ENCODE measurements around the gene NCMAP.
A peak's percentile ranks its signal among the peaks of the same experiment; 100 is the strongest.

The NCMAP gene

GRCh38 chr1:24622218-24622617 is 66.3 kb downstream of the NCMAP start:
- DNase-seq (ENCODE audit: low spot score), result no peak

- DNase-seq (ENCODE audit: low spot score), result no peak
These were observed 76.9 kb downstream of the NCMAP start for GRCh38 chr1:24632832-24633175.

GRCh38 chr1:24635195-24635843 is 79.4 kb downstream of the NCMAP start:
- DNase-seq (ENCODE audit: low spot score), result peak; percentile 59

- no peak for DNase-seq (ENCODE audit: low spot score)
These were observed 80.9 kb downstream of the NCMAP start for GRCh38 chr1:24636661-24637357.

GRCh38 chr1:24639094-24639493 is 83.2 kb downstream of the NCMAP start:
- DNase-seq (ENCODE audit: low spot score), result no peak

- DNase-seq (ENCODE audit: low spot score), result no peak
These were observed 84.0 kb downstream of the NCMAP start for GRCh38 chr1:24639881-24640280.

- no peak for DNase-seq (ENCODE audit: low spot score)
These were observed 84.4 kb downstream of the NCMAP start for GRCh38 chr1:24640288-24640687.

- peak; percentile 34 for DNase-seq (ENCODE audit: low spot score)
These were observed 85.8 kb downstream of the NCMAP start for GRCh38 chr1:24641646-24642151.

- peak; percentile 99 for DNase-seq (ENCODE audit: low spot score)
These were observed 86.8 kb downstream of the NCMAP start, which contains the start of gene SRRM1 for GRCh38 chr1:24642481-24643362. Gene SRRM1, plus strand, starts transcription at chr1:24643302. Its CDS starts 25 bp downstream, at chr1:24643327.

GRCh38 chr1:24643363-24644099 is 87.6 kb downstream of the NCMAP start:
- DNase-seq (ENCODE audit: low spot score), result no peak

- DNase-seq (ENCODE audit: low spot score), result no peak
These were observed 88.2 kb downstream of the NCMAP start for GRCh38 chr1:24644100-24644384.

- DNase-seq (ENCODE audit: low spot score), result no peak
These were observed 93.0 kb downstream of the NCMAP start for GRCh38 chr1:24648919-24649318.

- no peak for DNase-seq (ENCODE audit: low spot score)
These were observed 96.5 kb downstream of the NCMAP start for GRCh38 chr1:24652382-24652781.

- no peak for DNase-seq (ENCODE audit: low spot score)
These were observed 98.1 kb downstream of the NCMAP start for GRCh38 chr1:24654010-24654409.

- no peak for DNase-seq (ENCODE audit: low spot score)
These were observed 100.2 kb downstream of the NCMAP start for GRCh38 chr1:24656046-24656445.

GRCh38 chr1:24657781-24658180 is 101.9 kb downstream of the NCMAP start:
- DNase-seq (ENCODE audit: low spot score), result no peak

All from CD4-positive, alpha-beta T cell treated with Interleukin-15 for 4 hours (primary cell).